IMR-90 (cell line): ENCODE measurements around the gene NME1. TPM values are rescaled to one million over a fixed set of nuclear protein-coding genes. Genes with fewer than 3 reads are reported as not detected.

Source experiments
- ATAC-seq: fragments of 200-7000 bp; cut with Tn5 transposase; 2 replicates; pipeline ENCODE4 v1.9.1; 2020; ENCODE audit warnings: low read depth, mild to moderate bottlenecking, moderate library complexity
- BruUV-seq: library from RNA; stranded (reverse); fragments of 400-500 nt; replicated peaks from 2 replicates; lab custom pipeline; 2021; lab: Mats Ljungman, UMichigan
- CTCF ChIA-PET: fragments of 300-600 bp; formaldehyde crosslinking; extraction: SDS; loops from one replicate; lab custom pipeline; 2021; ENCODE audit warnings: antibody characterized with exemption; lab: Yijun Ruan, JAX
- POLR2A ChIA-PET: fragments of 300-600 bp; sonication (Branson Sonifier 250); formaldehyde crosslinking; loops from one replicate; lab custom pipeline; 2022; ENCODE audit warnings: antibody characterized with exemption; ENCODE audit not compliant: unreplicated experiment; lab: Charles Lee
- DNase-seq: peaks from one replicate; pipeline ENCODE4 v3.0.0; 2013
- H2AFZ ChIP-seq: replicated peaks from 2 replicates; pipeline ENCODE3; 2013; ENCODE audit warnings: low read length, mild to moderate bottlenecking; ENCODE audit not compliant: poor library complexity
- H2AK5ac ChIP-seq: 2 replicates; pipeline ENCODE4 v1.6.1; 2013; ENCODE audit warnings: low read depth, low read length, inconsistent platforms
- H2AK9ac ChIP-seq: replicated peaks from 2 replicates; pipeline ENCODE3; 2013; ENCODE audit warnings: mild to moderate bottlenecking, low read depth, low read length, moderate library complexity; ENCODE audit not compliant: poor library complexity
- H2BK120ac ChIP-seq: 2 replicates; pipeline ENCODE4 v1.6.1; 2013; ENCODE audit warnings: low read depth, low read length, inconsistent platforms
- H2BK15ac ChIP-seq: 3 replicates; pipeline ENCODE4 v1.6.1; 2013; ENCODE audit warnings: low read depth, low read length, inconsistent platforms
- H2BK20ac ChIP-seq: 2 replicates; pipeline ENCODE4 v1.6.1; 2013; ENCODE audit warnings: low read depth, mild to moderate bottlenecking, inconsistent platforms, low read length, moderate library complexity
- H2BK5ac ChIP-seq: 2 replicates; pipeline ENCODE4 v1.6.1; 2013; ENCODE audit warnings: mild to moderate bottlenecking, low read depth, low read length, inconsistent platforms; ENCODE audit not compliant: poor library complexity, severe bottlenecking
- H3K14ac ChIP-seq: replicated peaks from 2 replicates; pipeline ENCODE4 v1.6.1; 2013; ENCODE audit warnings: low read depth, low read length, inconsistent platforms
- H3K18ac ChIP-seq: 2 replicates; pipeline ENCODE4 v1.6.1; 2013; ENCODE audit warnings: low read depth, low read length, control low read depth
- H3K23ac ChIP-seq: 2 replicates; pipeline ENCODE4 v1.6.1; 2013; ENCODE audit warnings: low read depth, low read length, inconsistent platforms
- H3K27ac ChIP-seq: 2 replicates; pipeline ENCODE4 v1.5.1; 2013; ENCODE audit warnings: mild to moderate bottlenecking, control low read depth, low read length; ENCODE audit not compliant: insufficient read depth
- H3K27me3 ChIP-seq: 2 replicates; pipeline ENCODE4 v1.6.1; 2013; ENCODE audit warnings: low read length; ENCODE audit not compliant: control insufficient read depth, insufficient read depth
- H3K36me3 ChIP-seq: 2 replicates; pipeline ENCODE4 v1.6.1; 2013; ENCODE audit warnings: low read length, mixed read lengths; ENCODE audit not compliant: control insufficient read depth, insufficient read depth
- H3K4ac ChIP-seq: 2 replicates; pipeline ENCODE4 v1.6.1; 2013; ENCODE audit warnings: low read depth, low read length, inconsistent platforms
- H3K4me1 ChIP-seq: 2 replicates; pipeline ENCODE4 v1.6.1; 2013; ENCODE audit warnings: low read length, mixed read lengths; ENCODE audit not compliant: control insufficient read depth, insufficient read depth
- H3K4me2 ChIP-seq: 2 replicates; pipeline ENCODE4 v1.6.1; 2013; ENCODE audit warnings: low read depth, mild to moderate bottlenecking, control low read depth, low read length, moderate library complexity
- H3K4me3 ChIP-seq: 2 replicates; pipeline ENCODE4 v1.5.1; 2013; ENCODE audit warnings: low read depth, mild to moderate bottlenecking, control low read depth, low read length, moderate library complexity; ENCODE audit not compliant: insufficient read depth
- H3K56ac ChIP-seq: 2 replicates; pipeline ENCODE4 v1.6.1; 2013; ENCODE audit warnings: low read length, inconsistent platforms; ENCODE audit not compliant: insufficient read depth; ENCODE audit errors: extremely low read depth
- H3K79me1 ChIP-seq, 2 experiments: 2 replicates each; pipeline ENCODE4 v1.6.1; 2013; ENCODE audit warnings: low read length in 2 of 2, inconsistent platforms in 1 of 2, low read depth in 1 of 2
- H3K9ac ChIP-seq: 2 replicates; pipeline ENCODE4 v1.6.1; 2013; ENCODE audit warnings: low read depth, low read length, control low read depth
- H3K9me1 ChIP-seq: 2 replicates; pipeline ENCODE4 v1.6.1; 2013; ENCODE audit warnings: low read length, inconsistent platforms; ENCODE audit not compliant: insufficient read depth
- H3K9me3 ChIP-seq: 2 replicates; pipeline ENCODE4 v1.6.1; 2013; ENCODE audit warnings: low read length; ENCODE audit not compliant: control insufficient read depth, insufficient read depth
- H4K20me1 ChIP-seq: 2 replicates; pipeline ENCODE4 v1.6.1; 2013; ENCODE audit warnings: low read length, inconsistent platforms; ENCODE audit not compliant: insufficient read depth
- H4K5ac ChIP-seq: 2 replicates; pipeline ENCODE4 v1.6.1; 2013; ENCODE audit warnings: mild to moderate bottlenecking, low read depth, low read length, control low read depth
- H4K8ac ChIP-seq, 2 experiments: 2 replicates each; pipeline ENCODE4 v1.6.1; 2013; ENCODE audit warnings: low read depth in 2 of 2, low read length in 2 of 2, control low read depth in 1 of 2, inconsistent platforms in 1 of 2
- H4K91ac ChIP-seq: 2 replicates; pipeline ENCODE4 v1.6.1; 2013; ENCODE audit warnings: low read depth, low read length, inconsistent platforms; ENCODE audit not compliant: insufficient read depth
- CEBPB ChIP-seq: IDR thresholded peaks from 2 replicates; pipeline ENCODE4 v1.6.1; 2012; ENCODE audit warnings: low read depth, low read length, improper control_type of control experiment
- WGBS, 2 experiments: methylation state at CpG; one replicate each; pipeline versions ENCODE4 v1.1.5 to v1.1.7; 2013; ENCODE audit warnings: missing lambda C conversion rate in 2 of 2; ENCODE audit not compliant: insufficient read length in 1 of 2; ENCODE audit errors: extremely low coverage in 2 of 2; 5-methylcytosine and 5-hydroxymethylcytosine counted together
- dilution Hi-C: fragments of 300-500 bp; cut with HindIII; formaldehyde crosslinking; loops from one replicate; pipeline ENCODE4 v1.14.3; 2018; ENCODE audit warnings: low sequenced_read_pairs; ENCODE audit not compliant: unreplicated experiment
- in situ Hi-C: fragments of 300-500 bp; cut with MboI; formaldehyde crosslinking; loops from 3 replicates; pipeline ENCODE4 v1.14.3; 2019; ENCODE audit warnings: low sequenced_read_pairs, inconsistent platforms, mixed read lengths
- intact Hi-C: fragments of 100-400 bp; cut with micrococcal nuclease; formaldehyde crosslinking; loops from 2 replicates; pipeline ENCODE4 v1.10.0; 2022
- polyA plus RNA-seq, 3 experiments: library from polyadenylated mRNA; depleted of rRNA; stranded (reverse); fragments of >200 nt; gene quantifications; 2 replicates each; pipeline ENCODE4 v1.2.3, GENCODE V29; 2012; ENCODE audit warnings: low replicate concordance in 1 of 3
- total RNA-seq: library from RNA; depleted of rRNA; stranded (reverse); fragments of >200 nt; gene quantifications from 2 replicates; pipeline ENCODE4 v1.2.3, GENCODE V29; 2012
- TF ChIP-seq, protein P1 (sequence below): conservative IDR thresholded peaks from 2 replicates; pipeline ENCODE4 v1.5.1; 2012; ENCODE audit warnings: mild to moderate bottlenecking, low read depth, low read length, improper control_type of control experiment

The NME1 gene
- total and polyA plus RNA-seq, 2 of the 4 experiments (the other 2 are of a cell fraction) = 311 to 312 TPM

GRCh38 chr17:51135956-51136355 lies 17.4 kb upstream of the NME1 start:
- H3K27me3 ChIP-seq = no peaks in the 10 kb centered on the region
- no peak overlapping the region for H2AK5ac ChIP-seq
- dilution Hi-C loops = no loop called here
- H2BK5ac ChIP-seq = no peak overlapping the region
- H3K9ac ChIP-seq = no peak overlapping the region
- H3K18ac ChIP-seq = no peak overlapping the region
- H2AK9ac ChIP-seq = no peak overlapping the region
- POLR2A ChIA-PET = no interaction called here
- no peak for TF ChIP-seq CEBPB
- TF ChIP-seq, protein P1, sequence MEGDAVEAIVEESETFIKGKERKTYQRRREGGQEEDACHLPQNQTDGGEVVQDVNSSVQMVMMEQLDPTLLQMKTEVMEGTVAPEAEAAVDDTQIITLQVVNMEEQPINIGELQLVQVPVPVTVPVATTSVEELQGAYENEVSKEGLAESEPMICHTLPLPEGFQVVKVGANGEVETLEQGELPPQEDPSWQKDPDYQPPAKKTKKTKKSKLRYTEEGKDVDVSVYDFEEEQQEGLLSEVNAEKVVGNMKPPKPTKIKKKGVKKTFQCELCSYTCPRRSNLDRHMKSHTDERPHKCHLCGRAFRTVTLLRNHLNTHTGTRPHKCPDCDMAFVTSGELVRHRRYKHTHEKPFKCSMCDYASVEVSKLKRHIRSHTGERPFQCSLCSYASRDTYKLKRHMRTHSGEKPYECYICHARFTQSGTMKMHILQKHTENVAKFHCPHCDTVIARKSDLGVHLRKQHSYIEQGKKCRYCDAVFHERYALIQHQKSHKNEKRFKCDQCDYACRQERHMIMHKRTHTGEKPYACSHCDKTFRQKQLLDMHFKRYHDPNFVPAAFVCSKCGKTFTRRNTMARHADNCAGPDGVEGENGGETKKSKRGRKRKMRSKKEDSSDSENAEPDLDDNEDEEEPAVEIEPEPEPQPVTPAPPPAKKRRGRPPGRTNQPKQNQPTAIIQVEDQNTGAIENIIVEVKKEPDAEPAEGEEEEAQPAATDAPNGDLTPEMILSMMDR = no peak
- no TSS peak for BruUV-seq
- H3K79me1 ChIP-seq = no peaks in the 10 kb centered on the region
- no CpG with 5 or more reads among the region's 3 CpGs for WGBS, 2 experiments
- ATAC-seq (no peak), DNase-seq (no peak)
- H4K91ac ChIP-seq = no peak overlapping the region
- H3K4me1 ChIP-seq = no peaks in the 10 kb centered on the region
- no peak overlapping the region for H3K23ac ChIP-seq
- no peak overlapping the region for H3K27ac ChIP-seq
- H4K8ac ChIP-seq = no peak overlapping the region
- CTCF ChIA-PET = interaction anchor here (0.7 to 1.9 kb wide), 2 partner anchors 17 to 20 kb away, joined by 3 to 9 read pairs; partner anchors contain the start of gene NME1
- intact Hi-C loops = no loop called here
- no peak overlapping the region for H2BK20ac ChIP-seq
- H3K56ac ChIP-seq = no peak overlapping the region
- no peak overlapping the region for H3K14ac ChIP-seq
- no peaks in the 10 kb centered on the region for H3K9me3 ChIP-seq
- no peak overlapping the region for H3K4ac ChIP-seq
- no peak overlapping the region for H4K5ac ChIP-seq
- H3K4me2 ChIP-seq = no peak overlapping the region
- H2BK120ac ChIP-seq = no peak overlapping the region
- H3K36me3 ChIP-seq = no peaks in the 10 kb centered on the region
- H2BK15ac ChIP-seq = no peak overlapping the region
- H3K9me1 ChIP-seq = no peaks in the 10 kb centered on the region
- no peaks in the 10 kb centered on the region for H4K20me1 ChIP-seq
- in situ Hi-C loops = no loop called here
- no peak overlapping the region for H2AFZ ChIP-seq
- no peak overlapping the region for H3K4me3 ChIP-seq
